Measurements from ENCODE around the gene TP53RK.

TP53RK gene

GRCh38 chr20:46660487-46660886 is 28.8 kb downstream of the TP53RK start:
- no peak for DNase-seq (ENCODE audit: low read depth in 2 of 2)

DNA sequence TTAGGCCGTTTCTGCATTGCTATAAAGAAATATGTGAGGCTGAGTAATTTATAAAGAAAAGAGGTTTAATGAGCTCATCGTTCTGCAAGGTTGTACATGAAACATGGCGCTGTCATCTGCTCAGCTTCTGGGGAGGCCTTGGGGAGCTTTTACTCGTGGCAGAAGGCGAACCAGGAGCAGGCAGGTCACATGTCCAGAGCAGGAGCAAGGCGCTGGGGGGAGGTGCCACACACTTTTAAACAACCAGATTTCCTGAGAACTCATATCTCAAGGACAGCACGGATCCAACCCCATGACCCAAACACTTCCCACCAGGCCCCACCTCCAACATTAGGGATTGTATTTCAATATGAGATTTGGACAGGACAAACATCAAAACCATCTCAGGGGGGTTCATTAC is 31.6 kb downstream of the TP53RK start:
- no peak for DNase-seq (ENCODE audit: low read depth in 2 of 2)

DNA sequence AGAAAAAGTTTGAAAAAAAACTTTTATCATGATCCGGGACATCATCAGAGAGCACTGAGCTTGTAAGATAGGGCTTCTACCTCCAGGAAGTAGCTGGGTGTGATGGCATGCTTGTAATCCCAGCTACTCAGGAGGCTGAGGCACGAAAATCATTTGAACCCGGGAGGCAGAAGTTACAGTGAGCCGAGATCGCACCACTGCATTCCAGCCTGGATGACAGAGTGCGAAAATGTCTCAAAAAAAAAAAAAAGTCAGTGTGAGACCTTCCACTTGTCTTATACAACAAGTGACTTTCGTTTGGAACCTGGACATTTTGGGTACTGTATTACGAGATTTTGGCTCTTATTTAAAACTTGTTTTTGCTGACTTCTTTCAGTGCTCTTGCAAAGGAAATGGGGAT is 32.1 kb downstream of the TP53RK start:
- no peak for DNase-seq (ENCODE audit: low read depth in 2 of 2)

- no peak for DNase-seq (ENCODE audit: low read depth in 2 of 2)
These were observed 36.5 kb downstream of the TP53RK start for GRCh38 chr20:46652699-46653098.

DNA sequence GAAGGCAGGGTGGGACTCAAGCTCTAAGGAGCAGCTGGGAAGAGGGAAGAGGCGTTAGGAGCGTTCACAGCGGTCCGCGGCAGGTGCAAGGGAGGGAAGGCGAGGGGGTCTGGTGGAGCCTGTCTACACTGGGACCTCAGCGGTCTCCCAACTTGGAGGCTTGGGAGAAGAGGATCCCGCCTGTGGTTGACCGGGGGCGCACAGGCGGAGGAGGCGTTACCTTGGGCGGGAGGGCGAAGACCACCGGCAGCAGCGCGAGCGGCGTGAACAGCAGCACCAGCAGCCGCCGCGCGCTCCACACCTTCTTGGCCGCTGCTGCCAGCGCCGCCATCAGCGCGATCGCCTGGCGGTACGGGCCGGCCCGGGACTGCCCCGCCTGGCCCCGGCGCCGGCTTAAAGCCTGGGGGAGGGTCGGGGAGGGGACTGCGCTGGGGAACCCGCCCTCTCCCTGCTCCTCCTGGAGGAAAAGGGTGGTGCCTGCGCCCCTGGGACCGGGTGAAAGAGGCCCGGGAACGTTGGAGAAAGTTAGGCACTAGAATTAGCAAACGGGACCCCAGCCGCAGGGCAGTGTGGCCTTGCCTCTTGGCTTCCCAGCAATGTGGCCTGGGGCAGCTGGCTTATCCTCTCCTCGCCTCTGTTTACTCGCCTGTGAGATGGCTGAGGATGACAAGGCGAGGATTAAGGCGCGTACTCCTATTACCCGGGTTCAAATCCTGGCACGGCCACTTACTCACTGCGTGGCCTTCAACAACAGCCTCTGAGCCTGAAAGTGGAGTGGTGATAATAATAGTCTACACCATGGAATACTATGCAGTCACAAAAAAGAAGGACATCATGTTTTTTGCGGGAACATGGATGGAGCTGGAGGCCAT is 37.9 kb downstream of the TP53RK start, which contains the start of gene SLC13A3:
Gene SLC13A3, minus strand, starts transcription at position 369 of the 872 bp plus-strand sequence. Its CDS starts 38 bp downstream, at position 331.
- no peak for DNase-seq (ENCODE audit: low read depth in 2 of 2)

DNA sequence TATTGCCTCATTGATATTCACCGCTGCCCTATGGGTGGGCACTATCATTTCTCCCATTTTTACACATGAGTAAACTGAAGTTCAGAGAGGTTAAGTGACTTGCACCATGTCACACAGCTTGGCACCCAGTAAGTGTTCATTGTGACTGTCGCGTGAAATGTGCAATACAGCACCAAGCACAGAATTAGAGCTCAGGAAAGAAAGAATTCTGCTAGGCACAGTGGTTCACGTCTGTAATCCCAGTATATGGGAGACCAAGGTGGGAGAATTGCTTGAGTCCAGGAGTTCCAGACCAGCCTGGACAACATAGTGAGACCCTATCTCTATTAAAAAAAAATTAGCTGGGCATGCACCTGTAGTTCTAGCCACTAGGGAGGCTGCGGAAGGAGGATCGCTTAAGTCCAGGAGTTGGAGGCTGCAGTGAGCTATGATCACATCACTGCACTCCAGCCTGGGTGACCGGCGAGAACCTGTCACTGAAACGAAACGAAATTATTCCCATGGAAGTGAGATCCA is 38.6 kb downstream of the TP53RK start:
- no peak for DNase-seq (ENCODE audit: low read depth in 2 of 2)

- no peak for DNase-seq (ENCODE audit: low read depth in 2 of 2)
These were observed 39.2 kb downstream of the TP53RK start for GRCh38 chr20:46649965-46650542.

DNA sequence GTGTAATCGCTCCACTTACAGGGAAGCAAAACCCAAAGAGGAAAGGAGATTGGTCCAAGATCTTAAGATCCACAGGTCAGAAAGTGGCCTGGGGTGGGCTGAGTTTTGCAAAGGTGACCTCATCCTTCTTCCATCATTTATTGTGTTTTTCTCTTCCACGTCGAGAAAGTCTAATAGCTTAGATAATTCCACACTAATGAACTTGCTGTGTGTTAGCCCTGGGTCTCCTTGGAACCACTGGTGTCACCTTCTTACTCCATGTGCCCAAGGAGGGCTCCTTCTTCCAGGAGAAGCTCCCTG is 39.6 kb downstream of the TP53RK start:
- DNase-seq (ENCODE audit: low read depth in 2 of 2): no peak

DNA sequence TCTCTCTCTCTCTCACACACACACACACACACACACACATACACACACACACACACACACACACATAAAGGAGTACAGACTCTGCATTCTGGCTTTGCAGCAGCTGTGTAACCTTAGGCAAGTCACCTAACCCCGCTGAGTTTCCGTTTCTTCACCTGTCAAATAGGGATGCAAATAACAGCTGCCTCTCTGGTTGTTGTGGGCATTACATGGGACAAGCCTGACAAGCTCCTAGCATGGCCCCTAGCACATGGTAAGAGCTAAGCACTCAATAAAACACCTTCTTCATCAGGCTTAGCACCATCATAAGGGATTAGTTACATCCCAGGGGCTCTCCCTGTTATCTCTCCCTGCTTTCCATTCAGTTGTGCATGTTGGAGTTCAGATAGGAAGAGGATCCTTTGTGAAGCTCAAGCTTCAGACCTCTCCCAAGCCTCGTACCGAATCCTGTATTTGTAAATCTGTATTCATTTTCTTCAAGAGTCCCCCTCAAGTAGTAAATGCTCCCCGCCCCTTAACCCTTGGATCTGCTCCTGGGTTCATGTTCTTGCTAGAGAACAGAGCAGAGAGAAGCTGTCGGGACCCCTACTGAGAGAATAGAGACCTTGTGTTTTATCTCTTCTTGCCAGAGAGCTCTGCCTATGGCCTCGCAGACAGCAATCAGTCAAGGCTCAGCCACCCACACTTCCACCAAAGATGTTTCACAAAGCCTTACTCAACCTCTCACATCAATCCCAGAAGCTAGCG is 40.2 kb downstream of the TP53RK start:
- no peak for DNase-seq (ENCODE audit: low read depth in 2 of 2)

DNA sequence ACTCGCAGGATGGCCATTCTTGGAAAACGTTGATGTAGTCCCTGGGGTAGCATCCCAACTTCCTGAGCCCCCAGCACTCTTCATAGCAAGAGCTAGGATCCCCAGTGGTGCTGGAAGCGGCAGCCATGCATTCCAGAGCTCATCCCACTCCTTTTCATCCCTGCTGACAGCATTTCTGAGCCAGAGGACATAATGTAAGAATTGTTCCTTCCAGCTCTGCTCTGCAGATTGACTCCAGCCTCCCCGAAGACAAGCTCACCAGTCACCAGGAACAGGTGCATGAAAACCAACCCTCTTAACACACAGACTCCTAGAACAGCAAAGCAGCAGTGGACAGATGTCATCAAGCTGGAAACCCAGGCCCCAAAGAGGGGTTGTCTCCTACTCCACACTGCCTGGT is 41.8 kb downstream of the TP53RK start:
- DNase-seq (ENCODE audit: low read depth in 2 of 2): no peak

DNA sequence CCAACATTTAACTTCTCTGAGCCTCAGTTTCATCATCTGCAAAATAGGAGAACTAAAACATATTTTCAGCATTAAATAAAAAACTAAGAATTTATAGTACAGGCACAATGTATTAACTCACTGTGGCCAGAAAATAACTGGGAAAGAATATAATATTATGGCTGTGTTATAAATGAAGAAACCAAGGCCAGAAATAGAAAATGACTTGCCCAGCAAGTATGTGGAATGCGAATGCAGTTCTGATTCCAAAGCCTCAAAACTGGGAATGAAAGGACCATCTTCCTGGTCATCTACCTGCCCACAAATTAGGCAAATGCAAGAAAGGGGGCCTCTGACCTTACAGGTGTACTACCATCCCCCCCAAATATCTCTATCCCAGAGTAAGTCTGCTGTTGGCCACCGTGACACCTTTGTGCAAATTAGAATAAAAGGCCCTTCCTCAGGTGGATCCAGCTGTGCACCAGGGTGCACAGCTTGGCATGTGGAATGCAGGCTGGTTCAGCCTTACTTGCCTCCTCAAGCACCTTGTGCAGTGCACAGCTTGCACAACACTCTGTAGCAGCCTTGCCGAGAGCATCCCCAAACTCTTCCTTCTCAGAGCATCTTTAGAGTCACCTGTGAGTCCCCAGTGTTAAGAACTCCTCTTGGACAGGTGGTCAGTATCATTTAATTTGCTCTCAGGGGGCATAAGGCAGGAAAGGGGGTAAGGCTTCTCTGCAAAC is 42.4 kb downstream of the TP53RK start:
- DNase-seq (ENCODE audit: low read depth in 2 of 2): no peak

DNA sequence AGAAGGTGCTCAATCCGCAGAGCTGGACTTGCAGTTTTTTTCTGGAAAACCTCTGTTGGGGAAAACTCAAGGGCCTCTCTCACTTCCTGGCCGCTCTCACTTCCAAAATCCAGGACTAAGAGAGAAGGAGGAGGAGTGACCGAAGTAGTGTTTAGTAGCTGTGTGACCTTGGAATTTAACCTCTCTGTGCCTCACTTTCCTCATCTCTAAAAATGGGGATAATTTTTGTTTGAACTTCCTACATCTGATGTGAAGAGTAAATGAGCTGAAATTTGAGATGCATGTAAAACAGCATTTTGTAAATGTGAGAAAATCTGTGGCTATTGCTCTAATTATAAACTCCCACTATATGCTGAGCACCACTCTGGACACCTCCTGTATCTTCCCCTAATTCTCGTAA is 43.1 kb downstream of the TP53RK start:
- DNase-seq (ENCODE audit: low read depth in 2 of 2): no peak

DNA sequence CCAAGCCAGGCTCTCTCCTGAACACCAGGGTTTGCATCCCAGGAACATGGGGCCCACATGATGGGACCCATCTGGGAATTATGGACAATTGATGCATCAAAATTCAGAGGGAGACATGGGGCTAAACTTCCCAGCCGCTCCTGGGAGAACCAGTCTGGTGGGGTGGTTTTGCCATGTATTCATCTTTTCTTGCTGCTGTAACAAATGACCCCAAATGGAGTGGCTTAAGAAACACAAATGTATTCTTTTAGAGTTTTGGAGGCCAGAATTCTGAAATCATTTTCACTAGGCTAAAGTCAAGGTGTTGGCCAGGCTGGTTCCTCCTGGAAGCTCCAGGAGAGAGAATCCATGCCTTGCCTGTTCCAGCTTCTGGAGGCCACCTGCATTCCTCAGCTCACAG is 44.5 kb downstream of the TP53RK start:
- DNase-seq (ENCODE audit: low read depth in 2 of 2): no peak

DNA sequence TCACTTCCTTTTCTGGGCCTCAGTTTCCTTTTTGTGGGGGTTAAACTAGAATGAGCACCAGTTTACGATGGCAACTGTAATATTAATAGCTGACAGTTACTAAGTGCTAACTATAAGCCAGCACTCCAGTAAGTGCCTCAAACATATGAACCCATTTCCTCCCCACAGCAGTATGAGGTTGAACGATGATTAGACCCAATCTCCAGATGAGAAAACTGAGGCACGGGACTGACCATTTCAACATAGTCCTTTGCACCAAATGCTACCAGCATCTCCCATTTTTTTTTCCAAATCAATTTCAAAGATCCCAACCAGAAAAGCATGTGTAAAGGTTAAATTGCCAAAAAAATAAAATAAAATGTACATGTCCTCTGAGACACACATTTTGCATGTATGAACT is 45.1 kb downstream of the TP53RK start:
- no peak for DNase-seq (ENCODE audit: low read depth in 2 of 2)

DNA sequence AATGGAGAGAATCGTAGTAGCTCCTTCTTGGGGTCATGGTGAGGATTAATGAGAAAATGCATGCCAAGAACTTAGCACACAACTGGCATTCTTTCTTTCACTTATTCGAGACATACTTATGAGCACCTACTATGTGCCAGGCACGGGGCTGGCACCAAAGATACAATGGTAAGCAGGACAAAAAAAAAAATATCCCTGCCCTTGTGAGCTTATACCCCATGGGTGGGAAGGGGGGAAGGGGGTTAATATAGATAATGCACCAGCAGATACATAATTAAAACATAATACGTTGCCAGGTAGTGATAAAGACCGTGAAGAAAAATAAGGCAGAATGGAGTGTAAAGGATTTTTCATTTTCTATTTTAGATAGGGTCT is 46.3 kb downstream of the TP53RK start:
- no peak for DNase-seq (ENCODE audit: low read depth in 2 of 2)

- no peak for DNase-seq (ENCODE audit: low read depth in 2 of 2)
These were observed 46.8 kb downstream of the TP53RK start for GRCh38 chr20:46642265-46642968.

DNA sequence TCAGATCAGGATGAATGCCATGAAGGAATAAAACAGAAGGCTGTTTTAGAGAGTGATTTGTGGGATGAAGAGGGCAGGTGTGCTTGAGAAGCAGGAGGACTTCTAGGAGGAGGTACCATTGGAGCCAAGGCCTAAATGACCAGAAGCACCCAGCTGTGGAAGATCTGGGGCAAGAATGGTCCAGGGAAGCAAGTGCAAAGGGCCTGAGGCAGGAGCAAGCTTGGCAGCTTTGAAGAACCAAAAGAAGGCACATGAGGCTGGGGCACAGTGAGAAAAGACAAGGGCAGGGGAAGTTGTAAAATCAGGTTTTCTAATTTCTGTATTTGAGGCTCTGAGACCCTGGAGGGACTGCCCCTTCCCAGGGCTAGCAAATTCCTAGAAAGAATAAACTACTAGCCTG is 47.8 kb downstream of the TP53RK start:
- no peak for DNase-seq (ENCODE audit: low read depth in 2 of 2)

DNA sequence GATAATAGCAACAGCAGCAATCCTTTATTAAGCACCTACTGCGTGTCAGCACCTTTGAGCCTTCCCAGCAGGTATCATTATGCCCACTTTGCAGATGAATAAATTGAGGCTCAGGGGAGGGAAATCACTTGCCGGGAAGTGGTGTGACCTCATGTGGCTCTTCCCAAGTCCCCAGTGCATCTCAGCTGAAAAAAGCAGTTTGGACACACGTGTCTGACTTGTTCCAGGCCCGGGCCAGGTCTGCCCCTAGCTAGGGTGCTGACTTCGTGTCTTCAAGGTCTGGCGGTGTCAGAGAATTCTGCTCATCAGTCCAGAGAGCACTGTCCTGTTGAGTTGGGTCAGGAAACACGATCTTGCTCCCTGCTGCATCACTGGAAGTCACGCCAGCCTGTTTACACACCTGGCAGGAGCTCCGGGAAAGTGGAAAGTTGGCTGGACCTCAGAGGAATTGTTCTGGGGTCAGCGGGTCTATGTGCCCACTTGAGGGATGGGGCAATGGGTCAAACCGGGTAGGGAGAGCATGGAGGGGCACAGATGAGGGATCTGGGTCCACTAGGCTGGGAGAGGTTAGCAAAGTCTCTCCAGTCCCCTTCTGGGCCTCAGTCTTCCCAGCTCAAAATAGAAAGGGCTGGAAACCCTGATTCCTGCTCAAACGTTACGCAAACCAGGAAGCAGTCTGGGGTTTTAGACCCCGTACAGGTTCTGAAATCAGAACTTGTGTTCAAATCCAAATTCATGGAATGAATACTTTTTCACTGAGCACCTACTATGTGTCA is 48.5 kb downstream of the TP53RK start:
- DNase-seq (ENCODE audit: low read depth in 2 of 2): no peak

DNA sequence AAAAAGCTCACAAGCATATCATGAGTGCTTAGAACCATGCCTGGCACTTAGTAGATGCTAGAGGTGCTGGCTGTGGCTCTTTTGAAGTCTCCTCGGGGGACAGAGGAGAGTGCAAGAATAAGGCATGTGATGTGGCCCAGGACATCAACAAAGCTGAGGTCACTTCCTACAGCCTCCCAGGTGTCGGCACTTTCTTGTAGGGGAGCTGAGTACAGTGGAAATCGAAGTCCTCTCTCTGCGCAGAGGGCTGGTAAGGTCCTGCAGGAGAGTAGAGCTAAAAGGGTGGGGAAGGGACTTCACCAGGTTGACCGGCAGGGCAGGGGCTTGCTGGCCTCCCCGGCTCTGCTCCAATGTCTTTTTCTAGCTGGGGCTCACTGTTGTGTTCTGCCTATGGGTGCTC is 49.2 kb downstream of the TP53RK start:
- no peak for DNase-seq (ENCODE audit: low read depth in 2 of 2)

- DNase-seq (ENCODE audit: low read depth in 2 of 2): no peak
These were observed 49.7 kb downstream of the TP53RK start for GRCh38 chr20:46639587-46639986.

- DNase-seq (ENCODE audit: low read depth in 2 of 2): no peak
These were observed 50.4 kb downstream of the TP53RK start for GRCh38 chr20:46638898-46639274.
